Tibial nerve (tissue), 4 donors: ENCODE results near the gene MFN1.

Source experiments
- CTCF ChIP-seq, 5 experiments: fragments of 200-600 bp in 3 of 5; fragments of 450-650 bp in 2 of 5; sonication (generic) in 3 of 5; IDR thresholded peaks; one replicate each; pipeline ENCODE4 v1.5.1; 2016 to 2019; ENCODE audit warnings: antibody characterized with exemption in 5 of 5, mild to moderate bottlenecking in 3 of 5, moderate library complexity in 2 of 5
- EP300 ChIP-seq, 2 donors: sonication (generic); formaldehyde crosslinking; IDR thresholded peaks; one replicate each; pipeline ENCODE4 v1.6.1; 2017; ENCODE audit warnings: antibody characterized with exemption in 2 of 2, mild to moderate bottlenecking in 1 of 2

- TF ChIP-seq CTCF (IDR thresholded peaks at IDR 0.05) (no peak), EP300 (IDR thresholded peaks at IDR 0.05) (no peak)
Observed at GRCh38 chr3:179425075-179425474, 77.6 kb downstream of the MFN1 start.
